ENCODE data around the gene ROCK2.

Gene ROCK2

DNA sequence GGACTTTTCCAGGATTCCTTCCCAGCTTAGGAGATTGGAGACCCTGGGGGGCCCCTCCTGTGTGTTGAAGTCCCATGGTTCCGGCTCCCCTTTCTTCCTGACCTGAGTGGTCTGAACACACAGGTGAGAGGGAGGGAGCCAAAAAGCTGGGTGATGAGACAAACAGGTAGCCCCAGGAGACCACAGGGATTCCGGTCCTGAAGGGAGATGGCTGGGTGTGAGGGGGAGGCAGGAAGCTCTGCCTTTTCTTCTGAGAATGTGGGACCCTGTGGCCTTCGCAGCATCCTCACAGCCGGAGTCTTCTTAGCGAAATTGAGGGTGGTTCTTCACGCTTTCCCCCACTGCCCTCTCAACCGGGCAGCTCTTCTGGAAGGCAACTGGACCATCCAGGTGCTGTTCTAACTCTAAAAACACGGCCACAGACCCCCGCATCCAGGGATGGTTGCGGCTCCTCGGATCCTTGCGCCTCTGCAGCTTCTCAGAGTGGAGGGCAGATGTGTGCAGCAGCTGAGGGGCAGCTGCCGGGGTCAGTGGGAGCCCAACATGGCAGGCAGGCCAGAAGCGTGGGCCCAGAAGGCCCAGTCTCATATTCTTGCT, 184.8 kb downstream of the ROCK2 start:
- Histone ChIP-seq H3K27ac (no peak overlapping the region), H3K4me3 (ENCODE audit: low read depth in 1 of 2, low read length in 1 of 2) (no peak overlapping the region), H3K9me3 (no peaks in the 10 kb centered on the region), H3K36me3 (peaks cover 5% of the 10 kb centered on the region), H3K4me1 (ENCODE audit: control insufficient read depth in 1 of 2, insufficient read depth in 1 of 2, low read depth in 1 of 2, low read length in 1 of 2) (peaks cover 12 to 16% of the 10 kb centered on the region in 2 experiments), H3K27me3 (peaks cover 5% of the 10 kb centered on the region)
- no peak for TF ChIP-seq CTCF (IDR thresholded peaks at IDR 0.05)

DNA sequence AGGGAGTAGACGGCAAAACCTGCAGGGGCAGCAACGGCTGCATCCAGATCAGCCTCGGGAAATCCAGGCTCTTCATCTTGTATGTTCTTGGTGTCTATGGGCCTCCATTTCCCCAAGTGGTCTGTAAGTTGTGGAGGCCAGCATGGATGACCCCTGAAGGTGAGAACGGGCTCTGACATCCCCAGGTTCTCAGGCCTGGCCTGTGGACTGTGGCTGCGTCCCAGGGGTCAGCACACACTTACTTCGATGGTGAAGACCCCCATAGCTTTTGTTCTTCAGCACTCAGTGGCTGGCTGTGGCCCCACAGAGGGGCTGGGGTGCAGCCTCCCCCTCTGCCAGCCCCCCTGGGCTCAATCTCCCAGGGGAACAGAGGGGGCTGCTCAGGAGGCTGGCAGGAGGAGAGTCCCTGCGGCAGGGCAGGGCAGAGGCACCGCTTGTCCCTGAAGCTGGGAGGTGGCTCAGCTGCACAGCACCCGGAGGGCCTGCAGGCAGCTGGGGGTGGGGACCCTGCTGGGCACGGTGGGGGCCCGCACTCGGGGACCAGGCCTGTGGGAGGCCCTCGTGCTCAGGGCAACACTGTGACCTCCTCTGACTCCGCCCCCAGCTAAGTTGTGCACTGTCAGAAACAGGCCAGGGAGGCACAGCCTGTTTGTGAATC, 185.4 kb downstream of the ROCK2 start:
- peaks cover 5% of the 10 kb centered on the region for H3K27me3 ChIP-seq
- no peak for TF ChIP-seq CTCF (IDR thresholded peaks at IDR 0.05)

GRCh38 chr2:11157731-11158130, 186.7 kb downstream of the ROCK2 start:
- Histone ChIP-seq H3K27ac (no peak overlapping the region), H3K4me3 (ENCODE audit: low read depth in 1 of 2, low read length in 1 of 2) (no peak overlapping the region), H3K9me3 (no peaks in the 10 kb centered on the region), H3K27me3 (peaks cover 5% of the 10 kb centered on the region), H3K36me3 (peaks cover 5% of the 10 kb centered on the region), H3K4me1 (ENCODE audit: control insufficient read depth in 1 of 2, insufficient read depth in 1 of 2, low read depth in 1 of 2, low read length in 1 of 2) (peaks cover 18 to 19% of the 10 kb centered on the region in 2 experiments)
- no peak for TF ChIP-seq CTCF (IDR thresholded peaks at IDR 0.05)

More for the DNA sequence above, 185.4 kb downstream of the ROCK2 start:
- Histone ChIP-seq H3K27ac (no peak overlapping the region), H3K9me3 (no peaks in the 10 kb centered on the region), H3K36me3 (peaks cover 5% of the 10 kb centered on the region), H3K4me3 (ENCODE audit: low read depth in 1 of 2, low read length in 1 of 2) (no peak overlapping the region), H3K4me1 (ENCODE audit: control insufficient read depth in 1 of 2, insufficient read depth in 1 of 2, low read depth in 1 of 2, low read length in 1 of 2) (peaks cover 18 to 19% of the 10 kb centered on the region in 2 experiments)

- no peak for TF ChIP-seq CTCF (IDR thresholded peaks at IDR 0.05)
- peaks cover 18 to 19% of the 10 kb centered on the region in 2 experiments for H3K4me1 ChIP-seq (ENCODE audit: control insufficient read depth in 1 of 2, insufficient read depth in 1 of 2, low read depth in 1 of 2, low read length in 1 of 2)
- H3K27me3 ChIP-seq = peaks cover 5% of the 10 kb centered on the region
- peaks cover 5% of the 10 kb centered on the region for H3K36me3 ChIP-seq
- H3K9me3 ChIP-seq = no peaks in the 10 kb centered on the region
- no peak overlapping the region for H3K4me3 ChIP-seq (ENCODE audit: low read depth in 1 of 2, low read length in 1 of 2)
- no peak overlapping the region for H3K27ac ChIP-seq
Observed at GRCh38 chr2:11157296-11157695, 187.1 kb downstream of the ROCK2 start.

DNA sequence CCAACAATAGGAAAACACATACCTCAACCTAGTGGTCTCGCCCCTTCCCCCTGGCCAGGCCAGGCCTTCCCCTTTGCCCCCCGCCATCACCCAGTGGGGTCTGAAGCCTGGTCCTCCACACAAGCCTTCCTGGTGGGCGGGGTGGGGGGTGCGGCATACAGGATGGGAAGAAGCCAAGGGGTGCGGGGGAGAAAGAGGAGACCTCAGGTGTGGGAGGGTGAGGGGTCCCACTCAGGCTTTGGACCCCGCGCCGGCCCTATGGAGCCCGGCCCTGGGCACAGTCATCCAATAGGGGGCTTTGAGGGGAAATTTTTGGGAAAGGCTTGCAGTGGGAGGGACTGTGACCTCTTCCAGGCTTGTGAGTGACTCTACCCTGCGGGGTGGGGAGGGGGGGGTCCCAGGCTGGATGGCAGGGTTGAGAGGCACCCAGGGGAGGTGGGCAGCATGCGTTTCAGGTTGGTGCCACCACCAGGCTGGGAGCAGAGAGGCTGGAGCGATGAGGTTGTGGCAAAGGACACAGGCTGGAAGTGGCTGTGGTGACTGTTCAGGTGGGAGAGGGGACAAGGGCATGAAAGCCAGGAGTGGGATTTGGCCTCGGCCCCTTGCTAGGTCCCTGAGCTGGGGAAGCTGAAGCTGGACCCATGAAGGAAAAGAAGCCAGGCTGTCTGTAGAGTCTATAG, 187.9 kb downstream of the ROCK2 start:
- Histone ChIP-seq H3K4me3 (ENCODE audit: low read depth in 1 of 2, low read length in 1 of 2) (peak overlapping the region in 1 of 2 experiments; percentile 99), H3K27me3 (peaks cover 10% of the 10 kb centered on the region), H3K9me3 (no peaks in the 10 kb centered on the region), H3K36me3 (peaks cover 1% of the 10 kb centered on the region), H3K4me1 (ENCODE audit: control insufficient read depth in 1 of 2, insufficient read depth in 1 of 2, low read depth in 1 of 2, low read length in 1 of 2) (peaks cover 18 to 19% of the 10 kb centered on the region in 2 experiments), H3K27ac (no peak overlapping the region)
- no peak for TF ChIP-seq CTCF (IDR thresholded peaks at IDR 0.05)

Measured in neutrophil (primary cell).